GM10847 (cell line): ENCODE measurements around the gene MX2.

Experiments
- POLR2A ChIP-seq: IDR thresholded peaks from 2 replicates; pipeline ENCODE4 v1.6.1; 2011; ENCODE audit not compliant: insufficient read length; ENCODE audit errors: extremely low read depth

The MX2 gene

DNA sequence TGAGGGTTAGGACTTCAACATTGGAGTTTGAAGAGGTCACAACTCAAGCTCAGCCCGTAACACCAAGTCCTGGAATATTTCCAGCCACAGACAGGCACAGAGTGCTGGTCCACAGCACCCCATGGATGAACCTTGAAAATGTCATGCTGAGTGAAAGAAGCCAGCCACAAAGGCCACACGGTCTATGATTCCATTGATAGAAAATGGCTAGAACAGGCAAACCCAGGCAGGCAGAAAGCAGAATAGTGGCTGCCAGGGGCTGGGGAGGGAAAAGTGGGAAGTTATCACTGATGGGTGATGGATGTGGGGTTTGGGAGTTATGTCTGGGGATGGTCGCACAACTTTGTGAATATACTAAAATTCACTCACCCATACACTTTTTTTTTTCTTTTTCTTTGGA lies 85.5 kb downstream of the MX2 start:
- TF ChIP-seq POLR2A: no peak

DNA sequence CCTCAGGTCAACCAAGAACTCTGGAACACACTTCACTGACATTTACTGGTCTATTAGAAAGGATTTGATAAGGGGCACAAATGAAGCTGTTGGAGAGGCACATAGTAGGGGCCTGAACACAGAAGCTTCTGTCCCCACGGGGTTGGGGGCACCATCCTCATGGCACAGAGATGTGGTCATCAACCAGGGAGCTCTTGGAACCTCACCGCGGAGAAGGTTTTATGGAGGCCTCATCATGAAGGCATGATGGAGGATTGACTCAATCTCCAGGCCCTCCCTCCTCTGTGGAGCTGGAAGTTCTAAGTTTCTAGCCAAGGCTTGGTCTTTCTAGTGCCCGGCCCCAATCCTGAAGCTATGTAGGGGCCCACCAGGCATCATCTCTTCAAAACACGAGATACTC lies 87.8 kb downstream of the MX2 start:
- no peak for TF ChIP-seq POLR2A

DNA sequence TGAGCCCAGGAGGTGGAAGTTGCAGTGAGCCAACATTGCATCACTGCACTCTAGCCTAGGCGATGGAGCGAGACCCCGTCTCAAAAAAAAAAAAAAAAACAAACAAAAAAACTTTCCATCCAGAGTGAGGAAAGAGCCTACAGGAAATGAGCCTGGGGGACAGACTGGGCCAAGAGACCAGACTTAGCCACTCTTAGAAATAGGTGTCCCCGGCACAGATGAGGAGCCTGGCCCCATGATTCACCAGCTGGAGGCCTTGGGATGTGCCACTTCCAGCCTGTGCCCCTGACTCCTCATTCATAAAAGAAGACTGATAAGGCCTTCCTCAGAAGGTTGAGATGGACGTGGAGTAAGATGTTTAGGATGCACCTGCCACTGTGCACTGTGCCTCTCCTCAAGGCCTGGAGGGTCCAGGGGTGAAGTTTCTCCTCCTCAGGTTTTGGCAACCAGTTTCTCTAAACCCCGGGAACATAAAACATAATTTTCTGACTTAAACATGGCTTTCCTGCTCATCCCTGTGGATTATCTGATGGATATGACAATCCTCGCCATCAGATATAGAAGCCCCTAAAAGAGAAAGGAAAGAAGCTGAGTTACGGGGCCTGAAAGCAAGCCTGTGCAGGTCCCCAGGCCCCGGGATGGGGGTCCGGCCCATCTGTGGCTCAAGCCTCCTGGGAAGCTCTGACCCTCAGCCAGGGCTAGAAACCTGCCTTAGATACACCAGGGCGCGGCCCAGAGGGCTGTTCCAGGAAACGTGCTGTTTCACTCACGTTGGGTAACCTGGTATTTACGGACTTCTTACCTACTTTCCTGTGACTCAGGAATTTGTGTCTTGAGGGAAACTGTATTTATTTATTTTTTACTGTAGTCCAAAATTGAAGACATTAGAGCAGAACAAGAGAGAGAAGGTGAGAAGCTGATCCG lies 90.2 kb downstream of the MX2 start:
- no peak for TF ChIP-seq POLR2A

DNA sequence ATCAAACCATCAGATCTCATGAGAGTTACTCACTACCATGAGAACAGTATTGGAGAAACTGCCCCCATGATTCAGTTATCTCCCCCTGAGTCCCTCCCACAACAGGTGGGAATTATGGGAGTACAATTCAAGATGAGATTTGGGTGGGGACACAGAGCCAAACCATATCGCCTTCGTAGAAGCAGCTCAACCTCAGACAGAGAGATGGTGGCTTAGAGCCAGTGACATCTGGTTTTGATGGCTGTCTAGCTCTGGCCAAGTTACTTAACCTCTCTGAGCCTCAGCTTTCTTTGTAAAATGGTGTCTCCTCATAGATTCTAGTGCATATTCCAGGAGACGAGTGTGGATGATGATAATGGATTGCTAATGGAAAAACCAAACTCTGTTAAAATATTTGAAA lies 91.4 kb downstream of the MX2 start:
- no peak for TF ChIP-seq POLR2A

DNA sequence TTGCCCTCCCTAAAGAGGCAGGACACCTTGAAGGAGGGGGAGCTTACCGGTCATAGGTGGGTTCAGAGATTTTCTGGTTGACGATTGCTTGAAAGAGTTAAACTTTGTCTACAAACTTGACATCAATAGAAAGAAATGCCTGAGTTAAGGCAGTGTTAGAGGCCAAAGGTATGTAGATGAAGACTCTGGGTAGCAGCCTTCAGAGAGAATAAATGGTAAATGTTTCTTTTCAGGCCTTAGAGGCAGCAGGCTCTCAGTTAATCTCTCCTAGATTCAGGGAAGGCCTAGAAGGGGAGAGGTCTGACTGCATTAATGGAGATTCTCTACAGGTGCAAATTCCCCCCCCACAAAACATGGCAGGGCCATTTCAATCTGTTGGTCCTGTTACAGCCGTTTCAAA lies 91.9 kb downstream of the MX2 start:
- TF ChIP-seq POLR2A: no peak

DNA sequence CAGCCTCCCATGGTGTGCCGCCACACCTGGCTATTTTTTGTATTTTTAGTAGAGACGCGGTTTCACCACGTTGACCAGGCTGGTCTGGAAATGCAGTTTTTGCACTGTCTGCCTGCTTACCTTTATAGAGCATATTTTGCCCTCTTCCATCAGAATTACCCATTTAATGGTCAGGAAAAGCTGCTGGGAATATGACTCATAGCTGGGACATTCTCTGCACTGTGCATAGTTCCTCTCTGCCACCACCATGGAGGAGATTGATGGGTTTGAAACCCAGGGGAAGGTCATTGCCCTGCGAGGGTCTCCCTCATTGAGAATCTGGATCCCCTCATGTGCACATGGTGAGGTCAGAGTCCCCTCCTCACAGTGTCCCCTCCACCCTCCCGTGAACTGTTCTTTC lies 96.3 kb downstream of the MX2 start:
- no peak for TF ChIP-seq POLR2A

DNA sequence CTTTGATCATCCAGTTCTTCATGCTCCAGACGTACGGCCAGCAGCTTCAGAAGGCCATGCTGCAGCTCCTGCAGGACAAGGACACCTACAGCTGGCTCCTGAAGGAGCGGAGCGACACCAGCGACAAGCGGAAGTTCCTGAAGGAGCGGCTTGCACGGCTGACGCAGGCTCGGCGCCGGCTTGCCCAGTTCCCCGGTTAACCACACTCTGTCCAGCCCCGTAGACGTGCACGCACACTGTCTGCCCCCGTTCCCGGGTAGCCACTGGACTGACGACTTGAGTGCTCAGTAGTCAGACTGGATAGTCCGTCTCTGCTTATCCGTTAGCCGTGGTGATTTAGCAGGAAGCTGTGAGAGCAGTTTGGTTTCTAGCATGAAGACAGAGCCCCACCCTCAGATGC lies 96.7 kb downstream of the MX2 start:
- no peak for TF ChIP-seq POLR2A
